ENCODE data around the gene CDKN2AIPNL. TPM values are rescaled to one million over a fixed set of nuclear protein-coding genes. Genes with fewer than 3 reads are reported as not detected.
"Not testable (repeated sequence)": the region's sequence is repeated elsewhere in the genome, so short reads cannot be mapped to it uniquely, and the experiment has no call there.

CDKN2AIPNL gene
- total RNA-seq, 2 experiments from 2014 or later, result 12.8 to 15.5 TPM

GRCh38 chr5:134380346-134380745 lies 31.3 kb downstream of the CDKN2AIPNL start:
- no peaks in the 10 kb centered on the region for H3K27me3 ChIP-seq (ENCODE audit: control insufficient read depth in 1 of 2, insufficient read depth in 2 of 2, low read length in 2 of 2)
- TF ChIP-seq CTCF (IDR thresholded peaks at IDR 0.05), result no peak
- intact Hi-C loops (cut with DNase I, micrococcal nuclease), result loop anchor here in 1 of 2 experiments (2.0 kb wide), 1 partner anchor 14 kb away; the partner anchor contains the start of gene CDKL3
- H3K9me3 ChIP-seq (ENCODE audit: control insufficient read depth in 1 of 2, insufficient read depth in 1 of 2, low read length in 2 of 2), result no peaks in the 10 kb centered on the region
- CTCF ChIA-PET, result interaction anchor here (0.6 to 3.1 kb wide), 4 partner anchors 24 to 207 kb away, joined by 3 to 8 read pairs (median 4); partner anchors contain the start of gene CDKN2AIPNL
- no peak overlapping the region for H3K27ac ChIP-seq (ENCODE audit: low read depth in 1 of 2, low read length in 2 of 2)
- POLR2A ChIA-PET, result interaction anchor here (0.6 to 2.5 kb wide), 3 partner anchors 8 to 145 kb away, joined by 4 to 16 read pairs (median 6); partner anchors contain the start of genes JADE2 and UBE2B
- peaks cover 92% of the 10 kb centered on the region for H3K36me3 Mint-ChIP-seq (ENCODE audit: low read depth)
- H3K4me1 ChIP-seq (ENCODE audit: insufficient read depth, low read length), result peaks cover 9% of the 10 kb centered on the region
- H3K36me3 ChIP-seq (ENCODE audit: insufficient read depth, low read length), result peaks cover 76% of the 10 kb centered on the region
- H3K9me3 Mint-ChIP-seq, result no peaks in the 10 kb centered on the region
- peak overlapping the region; percentile 49 for H3K4me3 Mint-ChIP-seq
- peaks cover 58% of the 10 kb centered on the region for H3K4me1 Mint-ChIP-seq (ENCODE audit: low read depth)
- ATAC-seq (ENCODE audit: poor library complexity), result peak; percentile 67
- peak overlapping the region; percentile 70 for H3K27ac Mint-ChIP-seq
- DNase-seq, result peak in 2 of 14 experiments; percentile 26 to 39
- no peak overlapping the region for H3K4me3 ChIP-seq (ENCODE audit: low read length)
- H3K27me3 Mint-ChIP-seq, result no peaks in the 10 kb centered on the region

DNA sequence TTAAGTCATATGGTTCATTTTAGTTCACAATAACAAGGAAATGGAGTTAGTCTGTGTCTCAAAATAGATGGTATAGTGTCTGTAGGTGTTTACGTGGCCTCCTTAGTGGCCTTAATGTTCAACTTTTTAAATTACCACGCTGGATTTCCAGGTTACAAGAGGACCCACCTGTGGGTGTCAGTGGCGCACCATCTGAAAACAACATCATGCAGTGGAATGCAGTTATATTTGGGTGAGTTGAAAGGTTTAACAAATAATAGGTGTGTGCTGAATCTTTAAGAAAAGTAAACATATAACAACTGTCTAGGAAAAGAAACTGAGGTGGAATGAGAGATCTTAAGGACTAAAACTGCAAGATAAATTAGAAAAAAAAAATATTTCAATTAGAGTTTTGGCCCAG lies 37.4 kb downstream of the CDKN2AIPNL start:
- Histone ChIP-seq H3K4me1 (ENCODE audit: insufficient read depth, low read length) (peaks cover 25% of the 10 kb centered on the region), H3K9me3 (ENCODE audit: control insufficient read depth in 1 of 2, insufficient read depth in 1 of 2, low read length in 2 of 2) (no peaks in the 10 kb centered on the region), H3K36me3 (ENCODE audit: insufficient read depth, low read length) (peaks cover 32% of the 10 kb centered on the region), H3K27me3 (ENCODE audit: control insufficient read depth in 1 of 2, insufficient read depth in 2 of 2, low read length in 2 of 2) (no peaks in the 10 kb centered on the region), H3K4me3 (ENCODE audit: low read length) (no peak overlapping the region), H3K27ac (ENCODE audit: low read depth in 1 of 2, low read length in 2 of 2) (no peak overlapping the region)
- H3K27me3 Mint-ChIP-seq, result peaks cover 4% of the 10 kb centered on the region
- DNase-seq (peak in 5 of 14 experiments; percentile 21 to 47 (median 32)), ATAC-seq (ENCODE audit: poor library complexity) (no peak)
- intact Hi-C loops (cut with DNase I, micrococcal nuclease), result loop anchor here (5.0 to 10.0 kb wide), 6 partner anchors 189 to 531 kb away; partner anchors contain the start of genes C5orf24 (in 1 of the 2), CAMLG (in 1 of the 2), PCBD2 (in 1 of the 2) and SEC24A (in 1 of the 2)
- peaks cover 82% of the 10 kb centered on the region for H3K4me1 Mint-ChIP-seq (ENCODE audit: low read depth)
- ChIA-PET POLR2A (no interaction called here), CTCF (interaction anchor here (1.2 kb wide), 1 partner anchor 213 kb away, joined by 3 read pairs; no protein-coding TSS in a partner anchor)
- no peaks in the 10 kb centered on the region for H3K9me3 Mint-ChIP-seq
- TF ChIP-seq CTCF (IDR thresholded peaks at IDR 0.05), result no peak
- H3K4me3 Mint-ChIP-seq, result peak overlapping the region; percentile 64
- H3K27ac Mint-ChIP-seq, result peak overlapping the region; percentile 13
- H3K36me3 Mint-ChIP-seq (ENCODE audit: low read depth), result peaks cover 83% of the 10 kb centered on the region

DNA sequence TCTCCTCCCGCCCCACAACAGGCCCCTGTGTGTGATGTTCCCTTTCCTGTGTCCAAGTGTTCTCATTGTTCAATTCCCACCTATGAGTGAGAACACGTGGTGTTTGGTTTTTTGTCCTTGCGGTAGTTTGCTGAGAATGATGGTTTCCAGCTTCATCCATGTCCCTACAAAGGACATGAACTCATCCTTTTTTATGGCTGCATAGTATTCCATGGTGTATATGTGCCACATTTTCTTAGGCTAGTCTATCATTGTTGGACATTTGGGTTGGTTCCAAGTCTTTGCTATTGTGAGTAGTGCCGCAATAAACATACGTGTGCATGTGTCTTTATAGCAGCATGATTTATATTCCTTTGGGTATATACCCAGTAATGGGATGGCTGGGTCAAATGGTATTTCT lies 38.0 kb downstream of the CDKN2AIPNL start:
- H3K9me3 Mint-ChIP-seq; H3K27ac ChIP-seq (ENCODE audit: low read depth in 1 of 2, low read length in 2 of 2); H3K9me3 ChIP-seq (ENCODE audit: control insufficient read depth in 1 of 2, insufficient read depth in 1 of 2, low read length in 2 of 2); H3K4me3 ChIP-seq (ENCODE audit: low read length); H3K27me3 Mint-ChIP-seq; H3K27me3 ChIP-seq (ENCODE audit: control insufficient read depth in 1 of 2, insufficient read depth in 2 of 2, low read length in 2 of 2); DNase-seq; POLR2A ChIA-PET; ATAC-seq (ENCODE audit: poor library complexity): not testable (repeated sequence)
- Histone ChIP-seq H3K36me3 (ENCODE audit: insufficient read depth, low read length) (peaks cover 27% of the 10 kb centered on the region), H3K4me1 (ENCODE audit: insufficient read depth, low read length) (peaks cover 25% of the 10 kb centered on the region)
- Mint-ChIP-seq H3K27ac (peak overlapping the region; percentile 97), H3K36me3 (ENCODE audit: low read depth) (peaks cover 77% of the 10 kb centered on the region), H3K4me1 (ENCODE audit: low read depth) (peaks cover 76% of the 10 kb centered on the region), H3K4me3 (peak overlapping the region; percentile 80)
- CTCF ChIA-PET, result interaction anchor here (1.2 kb wide), 1 partner anchor 214 kb away, joined by 3 read pairs; no protein-coding TSS in a partner anchor
- intact Hi-C loops (cut with DNase I, micrococcal nuclease), result loop anchor here (5.0 to 10.0 kb wide), 6 partner anchors 189 to 531 kb away; partner anchors contain the start of genes C5orf24 (in 1 of the 2), CAMLG (in 1 of the 2), PCBD2 (in 1 of the 2) and SEC24A (in 1 of the 2)
